HL-60 (cell line): ENCODE measurements around the gene WNT5A.

Experiments used
- DNase-seq, 2 experiments: peaks; one replicate each; pipeline ENCODE4 v3.0.0-alpha.2; 2010 to 2020; ENCODE audit warnings: low read depth in 1 of 2, low spot score in 1 of 2
- H3K27ac ChIP-seq: fragments of 250-450 bp; sonication (Bioruptor Pico); replicated peaks from 2 replicates; pipeline ENCODE4 v1.5.1; 2020; ENCODE audit warnings: mild to moderate bottlenecking, moderate library complexity
- H3K27me3 ChIP-seq: fragments of 250-450 bp; sonication (Bioruptor Pico); 2 replicates; pipeline ENCODE4 v1.5.1; 2021; ENCODE audit warnings: mild to moderate bottlenecking, moderate library complexity; ENCODE audit not compliant: insufficient read depth, poor library complexity, severe bottlenecking
- H3K4me3 ChIP-seq: replicated peaks from 2 replicates; pipeline ENCODE4 v1.5.1; 2011; ENCODE audit warnings: mild to moderate bottlenecking, control low read depth, low read length; ENCODE audit not compliant: insufficient read depth
- CTCF ChIP-seq: IDR thresholded peaks from one replicate; pipeline ENCODE4 v1.5.1; 2011; ENCODE audit warnings: low read length, control low read depth, inconsistent platforms; ENCODE audit not compliant: insufficient read depth
- GABPA ChIP-seq: IDR thresholded peaks from 2 replicates; pipeline ENCODE4 v1.6.1; 2012; ENCODE audit warnings: low read depth
- POLR2AphosphoS5 ChIP-seq: IDR thresholded peaks from 2 replicates; pipeline ENCODE4 v1.6.1; 2012; ENCODE audit warnings: low read depth
- REST ChIP-seq: IDR thresholded peaks from 2 replicates; pipeline ENCODE4 v1.6.1; 2012; ENCODE audit warnings: low read depth; ENCODE audit not compliant: insufficient replicate concordance
- SPI1 ChIP-seq: IDR thresholded peaks from 2 replicates; pipeline ENCODE4 v1.6.1; 2012; ENCODE audit warnings: low read depth, mild to moderate bottlenecking, borderline replicate concordance

The WNT5A gene

DNA sequence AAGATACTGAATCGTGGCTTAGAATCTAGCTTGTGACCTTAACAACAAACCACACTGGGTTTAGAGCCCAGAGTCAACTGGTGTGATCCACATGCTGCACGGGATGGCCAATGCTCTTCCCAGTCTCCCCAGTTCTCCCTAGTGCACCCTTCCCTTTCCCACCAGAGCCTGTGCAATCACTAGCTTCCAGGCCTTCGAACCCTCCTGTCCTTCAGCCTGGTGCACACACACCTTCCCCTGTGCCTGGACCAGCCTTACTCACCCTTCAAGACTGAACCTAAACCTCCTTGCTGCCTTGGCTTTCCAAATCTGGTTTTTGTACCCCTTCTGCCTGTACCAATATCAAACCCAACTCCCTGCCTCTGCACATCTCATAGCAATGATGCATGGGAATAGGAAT lies 43.8 kb downstream of the WNT5A start:
- TF ChIP-seq CTCF (no peak), GABPA (no peak), POLR2AphosphoS5 (no peak), SPI1 (no peak), REST (no peak)
- no peak overlapping the region for H3K27ac ChIP-seq
- DNase-seq = no peak
- H3K27me3 ChIP-seq = no peaks in the 10 kb centered on the region
- H3K4me3 ChIP-seq = no peak overlapping the region

GRCh38 chr3:55442861-55443260 lies 44.2 kb downstream of the WNT5A start:
- Histone ChIP-seq H3K27me3 (no peaks in the 10 kb centered on the region), H3K4me3 (no peak overlapping the region), H3K27ac (no peak overlapping the region)
- DNase-seq = no peak
- TF ChIP-seq GABPA (no peak), REST (no peak), CTCF (no peak), POLR2AphosphoS5 (no peak), SPI1 (no peak)

DNA sequence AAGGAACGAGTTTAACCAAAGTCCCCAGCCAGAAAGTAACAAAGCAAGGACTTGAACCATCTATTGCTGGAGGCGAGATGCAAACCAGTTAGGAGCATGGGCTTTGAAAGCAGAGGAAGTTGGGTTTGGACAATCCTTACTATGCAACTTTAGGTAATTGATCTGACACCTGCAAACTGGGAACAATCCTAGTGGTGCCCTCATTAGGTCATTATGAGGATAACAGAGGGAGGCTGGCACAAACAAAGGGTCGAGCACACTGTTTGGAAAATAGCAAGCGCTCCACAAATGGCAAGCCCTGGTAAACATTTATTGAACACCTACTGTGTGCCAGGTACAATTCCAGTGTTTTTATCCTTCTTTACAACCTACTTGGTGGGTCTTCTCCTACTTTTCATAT lies 45.6 kb downstream of the WNT5A start:
- H3K4me3 ChIP-seq = no peak overlapping the region
- DNase-seq = no peak
- TF ChIP-seq GABPA (no peak), SPI1 (no peak)

DNA sequence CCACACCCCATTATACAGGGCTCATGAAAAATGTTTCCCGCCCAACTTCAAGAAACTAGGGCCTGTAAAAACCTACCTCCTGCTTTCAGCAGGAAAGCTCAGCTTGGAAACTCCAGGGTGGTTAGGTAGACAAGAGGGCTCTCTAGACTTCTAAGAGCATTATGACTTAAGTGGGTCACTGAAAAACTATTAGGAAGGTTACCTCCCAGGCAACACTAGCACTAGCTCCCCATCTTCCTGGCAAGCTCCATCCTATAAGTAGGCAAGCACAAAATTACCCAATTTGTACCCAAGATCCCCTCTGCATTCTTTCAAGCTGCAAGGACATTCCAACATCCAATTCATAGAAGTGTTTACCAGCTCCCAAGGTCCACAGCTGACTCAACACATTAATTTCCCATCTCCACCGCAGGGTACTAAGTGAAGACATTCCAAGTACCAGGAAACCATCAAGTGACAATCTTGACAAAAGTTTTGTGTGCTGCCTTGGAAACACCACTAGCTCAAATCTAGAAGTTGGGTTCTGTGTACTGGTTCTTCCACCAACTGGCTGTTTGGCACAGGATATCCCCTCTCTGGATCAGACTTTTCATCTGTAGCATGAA lies 46.9 kb downstream of the WNT5A start:
- Histone ChIP-seq H3K4me3 (no peak overlapping the region), H3K27me3 (no peaks in the 10 kb centered on the region), H3K27ac (no peak overlapping the region)
- DNase-seq = no peak
- no peak for TF ChIP-seq REST
- no peak for TF ChIP-seq SPI1
- no peak for TF ChIP-seq GABPA
- no peak for TF ChIP-seq CTCF
- TF ChIP-seq POLR2AphosphoS5 = no peak

More for the DNA sequence above, 45.6 kb downstream of the WNT5A start:
- Histone ChIP-seq H3K27me3 (no peaks in the 10 kb centered on the region), H3K27ac (no peak overlapping the region)
